GM12878 (cell line): Measurements from ENCODE around the gene THBD. TPM values are rescaled to one million over a fixed set of nuclear protein-coding genes. Genes with fewer than 3 reads are reported as not detected.

Experiments used
- ATAC-seq: fragments of 200-7000 bp; cut with Tn5 transposase; 3 replicates; pipeline ENCODE4 v1.9.1; 2020; ENCODE audit warnings: mild to moderate bottlenecking, moderate library complexity
- BruUV-seq: library from RNA; stranded (reverse); fragments of 400-500 nt; replicated peaks from 2 replicates; lab custom pipeline; 2021; lab: Mats Ljungman, UMichigan
- CTCF ChIA-PET: fragments of 300-600 bp; sonication (Branson Sonifier 250); formaldehyde crosslinking; extraction: SDS; loops from one replicate; lab custom pipeline; 2021; ENCODE audit warnings: inconsistent platforms; lab: Yijun Ruan, JAX
- POLR2A ChIA-PET: fragments of 350-600 bp; formaldehyde crosslinking; extraction: SDS; loops from one replicate; lab custom pipeline; 2021; ENCODE audit warnings: inconsistent platforms; lab: Charles Lee
- RAD21 ChIA-PET: fragments of 300-600 bp; sonication (Branson Sonifier 250); formaldehyde crosslinking; loops from one replicate; lab custom pipeline; 2023; ENCODE audit warnings: antibody characterized with exemption; ENCODE audit not compliant: unreplicated experiment; lab: Charles Lee
- SMC1A ChIA-PET: fragments of 300-600 bp; sonication (Branson Sonifier 250); formaldehyde crosslinking; loops from one replicate; lab custom pipeline; 2023; ENCODE audit not compliant: unreplicated experiment, uncharacterized antibody; lab: Charles Lee
- DNase-seq: peaks from one replicate; pipeline ENCODE4 v3.0.0-alpha.2; 2011; ENCODE audit warnings: low read depth, low spot score
- FAIRE-seq: peaks from 3 replicates; lab custom pipeline; 2011; peaks lifted over from hg19 to GRCh38; lab: Jason Lieb, UNC
- H2AFZ ChIP-seq: 2 replicates; pipeline ENCODE4 v1.6.0; 2011; ENCODE audit warnings: low read depth, low read length, control low read depth; ENCODE audit not compliant: control insufficient read depth
- H3K27ac ChIP-seq: 2 replicates; pipeline ENCODE4 v1.5.1; 2011; ENCODE audit warnings: control low read depth; ENCODE audit not compliant: control insufficient read depth, insufficient read depth
- H3K27me3 ChIP-seq, 2 experiments: replicated peaks in 1 of 2; 2 replicates each; pipeline versions ENCODE4 v1.6.0 to v1.6.1; 2011; ENCODE audit warnings: low read length in 1 of 2; ENCODE audit not compliant: control insufficient read depth in 2 of 2, insufficient read depth in 2 of 2
- H3K36me3 ChIP-seq, 2 experiments: 2 replicates each; pipeline ENCODE4 v1.5.1; 2011; ENCODE audit warnings: low read length in 1 of 2; ENCODE audit not compliant: control insufficient read depth in 2 of 2, insufficient read depth in 2 of 2
- H3K4me1 ChIP-seq: 2 replicates; pipeline ENCODE4 v1.6.1; 2011; ENCODE audit warnings: mild to moderate bottlenecking, low read length, moderate library complexity, mixed read lengths; ENCODE audit not compliant: control insufficient read depth, insufficient read depth
- H3K4me2 ChIP-seq: 2 replicates; pipeline ENCODE4 v1.6.0; 2011; ENCODE audit warnings: control low read depth; ENCODE audit not compliant: control insufficient read depth, insufficient read depth
- H3K4me3 ChIP-seq: fragments of 200-600 bp; sonication (generic); 2 replicates; pipeline ENCODE4 v1.5.1; 2016
- H3K79me2 ChIP-seq: 2 replicates; pipeline ENCODE4 v1.6.0; 2011; ENCODE audit warnings: low read length; ENCODE audit not compliant: control insufficient read depth, insufficient read depth
- H3K9ac ChIP-seq: 2 replicates; pipeline ENCODE4 v1.8.0; 2011; ENCODE audit warnings: low read length, control low read depth, mixed read lengths; ENCODE audit not compliant: control insufficient read depth, insufficient read depth
- H3K9me3 ChIP-seq: replicated peaks from 3 replicates; pipeline ENCODE4 v1.5.1; 2011; ENCODE audit warnings: mild to moderate bottlenecking, low read length; ENCODE audit not compliant: control insufficient read depth, insufficient read depth
- H4K20me1 ChIP-seq: 2 replicates; pipeline ENCODE4 v1.6.0; 2011; ENCODE audit not compliant: control insufficient read depth, insufficient read depth
- CREB1 ChIP-seq: IDR thresholded peaks from 2 replicates; pipeline ENCODE4 v1.6.1; 2012; ENCODE audit warnings: low read depth, mild to moderate bottlenecking, inconsistent platforms
- ESRRA ChIP-seq: IDR thresholded peaks from 2 replicates; pipeline ENCODE4 v1.6.1; 2012; ENCODE audit warnings: mild to moderate bottlenecking, low read length, improper control_type of control experiment
- FOXM1 ChIP-seq: IDR thresholded peaks from 2 replicates; pipeline ENCODE4 v1.6.1; 2012; ENCODE audit warnings: low read depth, mild to moderate bottlenecking, inconsistent platforms, low read length, moderate library complexity
- GABPA ChIP-seq: IDR thresholded peaks from 2 replicates; pipeline ENCODE4 v1.6.1; 2014; ENCODE audit warnings: antibody characterized with exemption, low read depth, mild to moderate bottlenecking, inconsistent platforms
- HDAC2 ChIP-seq: fragments of 200-600 bp; sonication (generic); IDR thresholded peaks from 2 replicates; pipeline ENCODE4 v1.6.1; 2017
- HDGF ChIP-seq: fragments of 450-650 bp; IDR thresholded peaks from 2 replicates; pipeline ENCODE4 v1.6.1; 2016; ENCODE audit warnings: antibody characterized with exemption
- NFXL1 ChIP-seq: fragments of 450-650 bp; IDR thresholded peaks from 2 replicates; pipeline ENCODE4 v1.6.1; 2017; ENCODE audit warnings: antibody characterized with exemption, mild to moderate bottlenecking, borderline replicate concordance
- NR2C1 ChIP-seq: fragments of 450-650 bp; IDR thresholded peaks from 2 replicates; pipeline ENCODE4 v1.6.1; 2017; ENCODE audit warnings: antibody characterized with exemption, mild to moderate bottlenecking, moderate library complexity
- PML ChIP-seq: IDR thresholded peaks from 2 replicates; pipeline ENCODE4 v1.6.1; 2012; ENCODE audit warnings: low read length, inconsistent platforms
- POU2F2 ChIP-seq: IDR thresholded peaks from 3 replicates; pipeline ENCODE4 v1.6.1; 2011; ENCODE audit warnings: low read depth, mild to moderate bottlenecking, low read length, borderline replicate concordance
- RCOR1 ChIP-seq: conservative IDR thresholded peaks from 2 replicates; pipeline ENCODE4 v1.6.1; 2012; ENCODE audit warnings: low read depth, low read length, improper control_type of control experiment
- TAF1 ChIP-seq: IDR thresholded peaks from 2 replicates; pipeline ENCODE4 v1.6.1; 2011; ENCODE audit warnings: mild to moderate bottlenecking, low read depth, low read length, borderline replicate concordance
- TCF3 ChIP-seq: IDR thresholded peaks from 2 replicates; pipeline ENCODE4 v1.6.1; 2012; ENCODE audit warnings: low read depth, mild to moderate bottlenecking, low read length, borderline replicate concordance; ENCODE audit not compliant: insufficient read depth
- WGBS: methylation state at CpG from one replicate; pipeline ENCODE4 v1.1.6; 2016; ENCODE audit warnings: low lambda C conversion rate; ENCODE audit not compliant: insufficient replicate concordance, insufficient coverage; ENCODE audit errors: missing lambda C conversion rate; 5-methylcytosine and 5-hydroxymethylcytosine counted together
- in situ Hi-C: fragments of 300-500 bp; cut with MboI; formaldehyde crosslinking; loops from 9 replicates; pipeline ENCODE4 v1.14.3; 2018; ENCODE audit warnings: mixed read lengths
- intact Hi-C: fragments of 100-400 bp; cut with micrococcal nuclease; formaldehyde crosslinking; loops from one replicate; pipeline ENCODE4 v1.14.2; 2022; ENCODE audit not compliant: unreplicated experiment
- polyA plus RNA-seq, 11 experiments: library from polyadenylated mRNA; depleted of rRNA in 4 of 11; unstranded in 6 of 11; stranded (reverse) in 5 of 11; fragments of >200 nt; fragmentation: Nextera tagmentation in 4 of 11; fragmentation: Illumina TruSeq in 1 of 11; extraction: Ambion mirVana in 4 of 11; extraction: Trizol in 1 of 11; gene quantifications; 1 replicate in 1 of 11; 2 replicates in 10 of 11; pipeline versions ENCODE4 v1.2.1 to v1.2.3, GENCODE V29; 2011 to 2016; ENCODE audit warnings: inconsistent platforms in 2 of 11, missing spikeins in 2 of 11, low read depth in 1 of 11
- total RNA-seq, 4 experiments: library from RNA; depleted of rRNA in 3 of 4; stranded (reverse); fragments of >200 nt in 3 of 4; fragmentation: Illumina TruSeq in 1 of 4; extraction: Trizol in 1 of 4; gene quantifications; 2 replicates each; pipeline versions ENCODE4 v1.2.1 to v1.2.3, GENCODE V29; 2013 to 2021

The THBD gene
- total and polyA plus RNA-seq, 10 of the 15 experiments (the other 5 are each of a cell fraction or from before 2014, with no cell fraction given) = not detected

GRCh38 chr20:23028392-23028791, 21.1 kb downstream of the THBD start:
- DNase-seq (no peak), FAIRE-seq (no peak), ATAC-seq (no peak)
- no peak for TF ChIP-seq POU2F2
- TF ChIP-seq HDAC2 = no peak
- no peak for TF ChIP-seq NFXL1
- no peak for TF ChIP-seq HDGF
- TF ChIP-seq NR2C1 = no peak
- TF ChIP-seq RCOR1 = no peak
- no peak for TF ChIP-seq CREB1
- TF ChIP-seq ESRRA = no peak
- TF ChIP-seq PML = no peak
- no peak for TF ChIP-seq TCF3
- TF ChIP-seq TAF1 = no peak
- TF ChIP-seq GABPA = no peak
- no peak for TF ChIP-seq FOXM1
- H3K4me3 ChIP-seq = no peak overlapping the region
- no peaks in the 10 kb centered on the region for H4K20me1 ChIP-seq
- H3K36me3 ChIP-seq = no peaks in the 10 kb centered on the region
- SMC1A ChIA-PET = interaction anchor here (0.7 kb wide), 1 partner anchor 33 kb away, joined by 3 read pairs; no protein-coding TSS in a partner anchor
- POLR2A ChIA-PET = no interaction called here
- CTCF ChIA-PET = interaction anchor here (1.5 kb wide), 1 partner anchor 206 kb away, joined by 3 read pairs; no protein-coding TSS in a partner anchor
- BruUV-seq = no TSS peak
- H3K79me2 ChIP-seq = no peaks in the 10 kb centered on the region
- intact Hi-C loops (no loop called here), in situ Hi-C loops (no loop called here)
- RAD21 ChIA-PET = no interaction called here
- peaks cover 0 to 2% of the 10 kb centered on the region in 2 experiments; a peak in 1 of 4 replicates for H3K27me3 ChIP-seq
- no peak overlapping the region for H3K9ac ChIP-seq
- no peaks in the 10 kb centered on the region for H3K9me3 ChIP-seq
- no peaks in the 10 kb centered on the region for H3K4me1 ChIP-seq
- no peak overlapping the region for H3K4me2 ChIP-seq
- H2AFZ ChIP-seq = no peak overlapping the region
- 45% methylated on average over 3 of the region's 3 CpGs for WGBS
- H3K27ac ChIP-seq = no peak overlapping the region
